ENCODE measurements around the gene OPCML.

OPCML gene

GRCh38 chr11:132935383-132935782 is 596.9 kb downstream of the OPCML start:
- Histone ChIP-seq H3K9me2 (replicated peaks; ENCODE audit: control insufficient read depth, low read length) (no peaks in the 10 kb centered on the region), H3F3A (ENCODE audit: control insufficient read depth, insufficient read depth) (no peaks in the 10 kb centered on the region), H3K36me3 (ENCODE audit: control insufficient read depth, low read length) (no peaks in the 10 kb centered on the region), H3K9me3 (ENCODE audit: control insufficient read depth, insufficient read depth, low read length) (no peaks in the 10 kb centered on the region), H3K4me1 (ENCODE audit: control insufficient read depth, low read length) (no peaks in the 10 kb centered on the region), H3K27ac (ENCODE audit: low read depth, low read length) (no peak overlapping the region), H3K4me3 (ENCODE audit: low read length) (no peak overlapping the region), H4K20me1 (ENCODE audit: control insufficient read depth, insufficient read depth, low read depth, low read length) (no peaks in the 10 kb centered on the region), H3K79me2 (ENCODE audit: control insufficient read depth, low read length) (no peaks in the 10 kb centered on the region), H3K27me3 (ENCODE audit: control insufficient read depth, low read length) (no peaks in the 10 kb centered on the region), H3K4me2 (ENCODE audit: low read length) (no peak overlapping the region)
- TF ChIP-seq EZH2phosphoT487 (IDR thresholded peaks at IDR 0.05; ENCODE audit: borderline replicate concordance, low read length) (no peak), CTCF (IDR thresholded peaks at IDR 0.05; ENCODE audit: low read depth, low read length, poor library complexity, severe bottlenecking) (no peak)

- H3K27ac ChIP-seq (ENCODE audit: low read depth, low read length) = no peak overlapping the region
- no peaks in the 10 kb centered on the region for H3K9me3 ChIP-seq (ENCODE audit: control insufficient read depth, insufficient read depth, low read length)
- H3K4me2 ChIP-seq (ENCODE audit: low read length) = no peak overlapping the region
- no peaks in the 10 kb centered on the region for H3K79me2 ChIP-seq (ENCODE audit: control insufficient read depth, low read length)
- no peaks in the 10 kb centered on the region for H3K27me3 ChIP-seq (ENCODE audit: control insufficient read depth, low read length)
- no peaks in the 10 kb centered on the region for H3K9me2 ChIP-seq (replicated peaks; ENCODE audit: control insufficient read depth, low read length)
- no peaks in the 10 kb centered on the region for H3K4me1 ChIP-seq (ENCODE audit: control insufficient read depth, low read length)
- H3F3A ChIP-seq (ENCODE audit: control insufficient read depth, insufficient read depth) = no peaks in the 10 kb centered on the region
- TF ChIP-seq CTCF (IDR thresholded peaks at IDR 0.05; ENCODE audit: low read depth, low read length, poor library complexity, severe bottlenecking) (no peak), EZH2phosphoT487 (IDR thresholded peaks at IDR 0.05; ENCODE audit: borderline replicate concordance, low read length) (no peak)
- no peak overlapping the region for H3K4me3 ChIP-seq (ENCODE audit: low read length)
- H3K36me3 ChIP-seq (ENCODE audit: control insufficient read depth, low read length) = no peaks in the 10 kb centered on the region
- no peaks in the 10 kb centered on the region for H4K20me1 ChIP-seq (ENCODE audit: control insufficient read depth, insufficient read depth, low read depth, low read length)
Measured at GRCh38 chr11:132933703-132934102, 598.6 kb downstream of the OPCML start.

GRCh38 chr11:132925825-132926469 is 606.4 kb downstream of the OPCML start:
- Histone ChIP-seq H3K4me3 (ENCODE audit: low read length) (no peak overlapping the region), H3K9me2 (replicated peaks; ENCODE audit: control insufficient read depth, low read length) (no peaks in the 10 kb centered on the region), H3K79me2 (ENCODE audit: control insufficient read depth, low read length) (no peaks in the 10 kb centered on the region), H3F3A (ENCODE audit: control insufficient read depth, insufficient read depth) (no peaks in the 10 kb centered on the region), H3K36me3 (ENCODE audit: control insufficient read depth, low read length) (no peaks in the 10 kb centered on the region), H3K4me2 (ENCODE audit: low read length) (no peak overlapping the region), H3K27ac (ENCODE audit: low read depth, low read length) (no peak overlapping the region), H4K20me1 (ENCODE audit: control insufficient read depth, insufficient read depth, low read depth, low read length) (no peaks in the 10 kb centered on the region), H3K9me3 (ENCODE audit: control insufficient read depth, insufficient read depth, low read length) (0 out of 2 replicates have a peak, but pooled peaks cover 2% of the 10 kb centered on the region), H3K27me3 (ENCODE audit: control insufficient read depth, low read length) (no peaks in the 10 kb centered on the region), H3K4me1 (ENCODE audit: control insufficient read depth, low read length) (no peaks in the 10 kb centered on the region)
- no peak for TF ChIP-seq EZH2phosphoT487 (IDR thresholded peaks at IDR 0.05; ENCODE audit: borderline replicate concordance, low read length)
- no peak for TF ChIP-seq CTCF (IDR thresholded peaks at IDR 0.05; ENCODE audit: low read depth, low read length, poor library complexity, severe bottlenecking)

Measured in DOHH2 (cell line).